Measurements from ENCODE around the gene SNAPC4. TPM values are rescaled to one million over a fixed set of nuclear protein-coding genes. Genes with fewer than 3 reads are reported as not detected.

The SNAPC4 gene
- total RNA-seq, 4 donors from 2014 or later: 5.9 to 9.9 (median 9.6) TPM

- TF ChIP-seq CTCF (IDR thresholded peaks at IDR 0.05): no peak
- TF ChIP-seq POLR2A (IDR thresholded peaks at IDR 0.05): no peak
- intact Hi-C loops (cut with DNase I; ENCODE audit: low total_unique reads): no loop called here
- DNase-seq (ENCODE audit: low spot score in 2 of 2): no peak
- 55 to 69% methylated on average over 6 of the region's 6 CpGs for WGBS, 2 donors
- no peak overlapping the region for H3K4me3 ChIP-seq (ENCODE audit: low read depth, poor library complexity, severe bottlenecking)
Observed at GRCh38 chr9:136362450-136362784, 37.6 kb downstream of the SNAPC4 start.

GRCh38 chr9:136361754-136362449, 38.1 kb downstream of the SNAPC4 start:
- WGBS, 2 donors: 82 to 83% methylated on average over 20 to 23 of the region's 26 CpGs

GRCh38 chr9:136361047-136361753, 38.8 kb downstream of the SNAPC4 start:
- TF ChIP-seq POLR2A (IDR thresholded peaks at IDR 0.05) (no peak), CTCF (IDR thresholded peaks at IDR 0.05) (no peak)
- intact Hi-C loops (cut with DNase I; ENCODE audit: low total_unique reads): no loop called here
- 68 to 72% methylated on average over 29 to 34 of the region's 43 CpGs for WGBS, 2 donors
- no peak for DNase-seq (ENCODE audit: low spot score in 2 of 2)
- no peak overlapping the region for H3K4me3 ChIP-seq (ENCODE audit: low read depth, poor library complexity, severe bottlenecking)

More at GRCh38 chr9:136361754-136362449, 38.1 kb downstream of the SNAPC4 start:
- no peak for DNase-seq (ENCODE audit: low spot score in 2 of 2)
- no peak overlapping the region for H3K4me3 ChIP-seq (ENCODE audit: low read depth, poor library complexity, severe bottlenecking)
- intact Hi-C loops (cut with DNase I; ENCODE audit: low total_unique reads): no loop called here
- TF ChIP-seq CTCF (IDR thresholded peaks at IDR 0.05) (no peak), POLR2A (IDR thresholded peaks at IDR 0.05) (no peak)

- no peak overlapping the region for H3K4me3 ChIP-seq (ENCODE audit: low read depth, poor library complexity, severe bottlenecking)
- intact Hi-C loops (cut with DNase I; ENCODE audit: low total_unique reads): no loop called here
- WGBS, 2 donors: 72 to 74% methylated on average over 14 to 33 of the region's 38 CpGs
- no peak for TF ChIP-seq POLR2A (IDR thresholded peaks at IDR 0.05)
- no peak for TF ChIP-seq CTCF (IDR thresholded peaks at IDR 0.05)
- DNase-seq (ENCODE audit: low spot score in 2 of 2): no peak
Observed at GRCh38 chr9:136359774-136360718, 39.9 kb downstream of the SNAPC4 start.

- TF ChIP-seq POLR2A (IDR thresholded peaks at IDR 0.05): no peak
- TF ChIP-seq CTCF (IDR thresholded peaks at IDR 0.05): no peak
- DNase-seq (ENCODE audit: low spot score in 2 of 2): no peak
- intact Hi-C loops (cut with DNase I; ENCODE audit: low total_unique reads): no loop called here
- 74% methylated on average over 2 of the region's 2 CpGs; no CpG with 5 or more reads in 1 of the 2 donors for WGBS, 2 donors
- H3K4me3 ChIP-seq (ENCODE audit: low read depth, poor library complexity, severe bottlenecking): no peak overlapping the region
Observed at GRCh38 chr9:136358888-136359287, 41.1 kb downstream of the SNAPC4 start.
